ENCODE results near the gene SMARCD1.
A peak's percentile ranks its signal among the peaks of the same experiment; 100 is the strongest.

The SMARCD1 gene

DNA sequence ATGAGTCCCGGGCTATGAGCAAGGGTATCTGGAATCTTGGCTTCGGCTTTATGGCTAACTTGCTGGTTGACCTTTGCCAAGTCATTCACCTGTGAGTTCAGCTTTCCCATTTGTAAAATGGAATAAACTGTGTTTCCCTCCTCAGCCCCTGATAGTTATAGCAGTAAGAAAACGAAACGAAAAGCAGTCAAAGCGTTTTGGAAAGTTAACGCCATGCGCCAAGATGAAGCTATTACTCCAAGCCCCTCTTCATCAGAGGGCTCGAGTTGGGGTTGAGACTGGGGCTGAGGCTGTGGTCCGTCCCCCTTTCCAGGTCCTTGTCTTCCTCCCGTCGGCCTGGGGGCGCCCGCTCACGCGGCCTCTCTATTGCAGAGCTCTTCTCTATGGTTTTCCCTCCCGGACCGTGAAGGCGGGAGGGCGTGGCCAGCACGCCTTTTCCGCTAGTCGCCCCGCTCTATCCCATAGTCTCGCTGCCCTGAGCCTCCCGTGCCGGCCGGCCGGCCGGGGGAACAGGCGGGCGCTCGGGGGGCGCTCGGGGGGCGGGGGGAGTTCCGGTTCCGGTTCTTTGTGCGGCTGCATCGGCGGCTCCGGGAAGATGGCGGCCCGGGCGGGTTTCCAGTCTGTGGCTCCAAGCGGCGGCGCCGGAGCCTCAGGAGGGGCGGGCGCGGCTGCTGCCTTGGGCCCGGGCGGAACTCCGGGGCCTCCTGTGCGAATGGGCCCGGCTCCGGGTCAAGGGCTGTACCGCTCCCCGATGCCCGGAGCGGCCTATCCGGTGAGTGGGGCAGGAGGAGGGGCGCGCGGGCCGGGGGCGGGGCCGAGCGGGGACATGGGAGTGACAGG, at the start of gene SMARCD1:
TSS of gene SMARCD1 (plus strand) at position 568 of the 840 bp plus-strand sequence. CDS start at position 596, 28 bp downstream.
- peak; percentile 83 to 86 for DNase-seq (ENCODE audit: extremely low read depth in 1 of 2, low read depth in 1 of 2)

- DNase-seq (ENCODE audit: extremely low read depth in 1 of 2, low read depth in 1 of 2), result no peak
These were observed 46.8 kb upstream of the SMARCD1 start for GRCh38 chr12:50038336-50038735.

- peak; percentile 68 to 80 for DNase-seq (ENCODE audit: extremely low read depth in 1 of 2, low read depth in 1 of 2)
These were observed 45.8 kb upstream of the SMARCD1 start for GRCh38 chr12:50039151-50039835.

- no peak for DNase-seq (ENCODE audit: extremely low read depth in 1 of 2, low read depth in 1 of 2)
These were observed 44.5 kb upstream of the SMARCD1 start for GRCh38 chr12:50040657-50041056.

DNA sequence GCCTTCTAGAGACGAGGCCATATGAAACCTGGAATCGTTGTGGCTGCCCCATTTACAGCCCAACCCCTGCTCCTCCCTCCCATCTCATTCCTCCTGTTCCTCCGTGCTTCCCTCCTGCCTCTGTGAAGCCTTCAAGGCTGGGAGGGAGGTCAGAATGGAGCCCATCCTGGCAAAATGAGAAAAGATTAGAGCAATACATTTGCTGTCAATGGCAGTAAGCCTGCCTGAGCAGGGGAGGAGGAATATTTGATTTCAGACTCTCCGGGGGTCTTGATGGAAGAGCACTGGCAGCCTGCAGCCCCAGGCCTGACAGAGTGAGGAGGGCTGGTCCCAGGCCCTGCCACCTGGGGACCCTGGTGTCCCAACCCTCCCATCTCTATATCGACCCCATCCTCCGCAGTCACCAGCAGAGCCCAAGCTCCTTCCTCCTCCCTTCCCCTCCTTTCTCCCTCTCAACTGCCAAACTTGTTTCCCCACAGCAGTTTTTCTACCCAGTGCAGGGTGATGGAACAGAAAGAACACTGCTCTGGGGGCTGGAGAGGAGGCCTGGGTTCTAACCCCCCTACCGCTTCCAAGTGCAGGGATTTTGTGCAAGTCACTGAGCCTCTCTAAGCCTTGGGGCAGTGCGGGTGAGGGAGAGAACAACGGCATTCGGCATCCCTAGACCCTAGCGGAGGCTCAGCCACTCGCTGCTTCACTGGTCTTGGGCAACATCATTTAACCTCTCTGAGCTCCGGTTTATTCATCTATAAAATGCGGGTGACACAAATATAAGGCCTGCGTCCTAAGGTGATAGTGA, 43.9 kb upstream of the SMARCD1 start:
- DNase-seq (ENCODE audit: extremely low read depth in 1 of 2, low read depth in 1 of 2), result no peak

DNA sequence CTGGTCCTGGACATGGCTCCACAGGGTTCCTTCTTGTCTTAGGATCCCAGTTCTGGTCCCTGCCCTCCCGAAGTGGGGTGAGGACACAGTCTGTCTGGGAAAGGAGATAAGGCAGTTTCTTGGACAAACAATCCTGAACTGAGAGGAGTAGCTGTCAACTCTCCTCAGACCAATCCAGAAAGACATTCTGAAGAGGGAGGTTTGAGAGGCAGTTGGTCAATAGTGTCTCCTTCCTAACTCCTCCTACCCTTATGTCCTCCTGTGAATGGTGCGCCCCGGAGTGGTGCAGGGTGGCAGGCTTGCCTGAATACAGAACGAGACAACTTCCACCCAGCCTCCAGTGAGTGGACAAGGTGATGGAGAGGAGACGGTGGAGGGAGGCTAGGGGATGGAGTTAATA, 43.2 kb upstream of the SMARCD1 start:
- DNase-seq (ENCODE audit: extremely low read depth in 1 of 2, low read depth in 1 of 2), result no peak

GRCh38 chr12:50042693-50043092, 42.4 kb upstream of the SMARCD1 start:
- peak in 1 of 2 donors; percentile 34 for DNase-seq (ENCODE audit: extremely low read depth in 1 of 2, low read depth in 1 of 2)

GRCh38 chr12:50043308-50043707, 41.8 kb upstream of the SMARCD1 start:
- no peak for DNase-seq (ENCODE audit: extremely low read depth in 1 of 2, low read depth in 1 of 2)

- no peak for DNase-seq (ENCODE audit: extremely low read depth in 1 of 2, low read depth in 1 of 2)
These were observed 41.3 kb upstream of the SMARCD1 start for GRCh38 chr12:50043854-50044253.

GRCh38 chr12:50047693-50048250, 37.4 kb upstream of the SMARCD1 start:
- DNase-seq (ENCODE audit: extremely low read depth in 1 of 2, low read depth in 1 of 2), result no peak

DNA sequence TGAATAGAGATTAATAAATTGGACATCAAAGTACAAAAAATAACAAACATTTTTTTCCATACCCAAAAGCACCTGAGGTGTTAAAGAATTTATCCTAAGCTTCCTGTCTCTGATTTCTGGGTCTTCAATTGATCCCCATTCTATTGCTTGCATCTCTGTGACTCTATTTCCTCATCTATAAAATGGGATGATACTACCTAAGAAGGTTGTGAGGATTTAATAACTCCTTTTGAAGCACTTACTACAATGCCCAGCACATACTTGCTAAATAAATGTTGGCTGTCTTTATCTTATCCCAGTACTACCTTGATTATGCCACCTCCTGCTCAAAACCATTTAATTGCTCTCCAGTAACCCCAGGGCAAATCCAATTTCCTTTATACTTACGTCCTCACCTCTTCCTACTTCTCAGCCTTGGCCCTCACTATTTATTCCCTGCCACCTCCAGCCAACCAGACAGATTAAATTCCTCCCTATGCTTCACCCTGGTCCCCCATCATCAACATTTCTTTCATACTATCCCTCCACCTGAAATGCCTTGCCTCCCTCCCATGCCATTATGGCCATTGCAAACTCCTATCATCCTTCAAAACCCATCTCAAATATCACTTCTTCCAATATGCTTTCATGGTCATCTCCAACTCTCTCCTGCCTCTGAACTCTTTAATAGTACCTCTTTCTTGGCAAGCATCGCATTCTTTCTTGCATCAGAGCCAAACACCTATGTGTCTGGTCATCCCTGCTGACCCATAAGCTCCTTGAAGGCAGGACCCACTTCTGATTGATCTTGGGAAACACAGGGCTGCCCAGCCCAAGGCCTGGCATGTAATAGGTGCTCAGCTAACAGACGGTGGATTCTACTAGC, 35.7 kb upstream of the SMARCD1 start:
- no peak for DNase-seq (ENCODE audit: extremely low read depth in 1 of 2, low read depth in 1 of 2)

DNA sequence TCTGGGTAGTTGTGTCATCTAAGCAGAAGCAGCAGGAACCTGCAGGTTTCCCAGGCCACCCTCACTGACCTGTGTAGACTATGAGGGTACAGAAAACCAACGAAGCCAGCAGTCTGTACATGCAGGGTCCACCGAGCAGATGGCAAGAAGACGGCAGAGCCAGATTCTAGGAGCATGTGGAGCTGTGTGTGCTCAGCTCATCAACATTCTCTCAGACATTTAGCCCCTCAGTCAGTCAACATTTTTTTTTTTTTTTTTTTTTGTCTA, 35.1 kb upstream of the SMARCD1 start:
- DNase-seq (ENCODE audit: extremely low read depth in 1 of 2, low read depth in 1 of 2), result no peak

DNA sequence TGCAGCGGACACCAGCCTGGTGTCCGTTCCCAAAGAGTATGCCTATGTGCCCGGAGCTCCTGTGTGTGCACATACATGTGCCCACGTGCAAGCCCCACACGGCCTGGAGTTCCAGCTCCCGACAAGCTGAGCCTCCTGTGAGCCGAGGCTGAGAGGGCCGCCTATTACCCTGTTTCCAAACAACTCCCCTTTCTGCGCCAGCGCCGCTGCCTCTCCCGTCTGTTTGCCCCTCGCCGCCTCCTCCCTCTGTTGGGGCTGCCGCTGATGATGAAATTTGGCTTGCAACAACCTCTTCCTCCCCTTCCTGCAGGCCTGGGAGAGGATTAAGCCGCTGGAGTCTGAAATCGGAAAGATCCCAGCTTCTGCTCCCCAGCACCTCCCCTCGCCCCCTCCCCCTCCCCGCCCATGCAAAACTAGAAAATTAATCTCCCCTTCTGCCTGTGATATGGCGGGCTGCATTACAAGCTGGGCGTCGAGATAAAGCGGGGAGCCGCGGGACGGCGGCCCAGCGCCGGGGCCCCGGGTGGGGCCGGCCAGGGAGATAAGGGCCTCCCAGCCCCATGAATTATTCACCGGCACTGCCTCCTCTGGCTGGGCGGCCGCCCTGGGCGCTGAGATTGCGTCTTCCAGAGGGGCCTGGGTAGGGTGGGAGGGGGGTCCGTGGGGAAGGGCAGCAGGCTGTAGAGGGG, 34.6 kb upstream of the SMARCD1 start:
- DNase-seq (ENCODE audit: extremely low read depth in 1 of 2, low read depth in 1 of 2), result no peak

GRCh38 chr12:50051101-50051806, 33.9 kb upstream of the SMARCD1 start:
- DNase-seq (ENCODE audit: extremely low read depth in 1 of 2, low read depth in 1 of 2), result no peak

- no peak for DNase-seq (ENCODE audit: extremely low read depth in 1 of 2, low read depth in 1 of 2)
These were observed 32.6 kb upstream of the SMARCD1 start for GRCh38 chr12:50052544-50052943.

GRCh38 chr12:50052964-50053363, 32.2 kb upstream of the SMARCD1 start:
- no peak for DNase-seq (ENCODE audit: extremely low read depth in 1 of 2, low read depth in 1 of 2)

DNA sequence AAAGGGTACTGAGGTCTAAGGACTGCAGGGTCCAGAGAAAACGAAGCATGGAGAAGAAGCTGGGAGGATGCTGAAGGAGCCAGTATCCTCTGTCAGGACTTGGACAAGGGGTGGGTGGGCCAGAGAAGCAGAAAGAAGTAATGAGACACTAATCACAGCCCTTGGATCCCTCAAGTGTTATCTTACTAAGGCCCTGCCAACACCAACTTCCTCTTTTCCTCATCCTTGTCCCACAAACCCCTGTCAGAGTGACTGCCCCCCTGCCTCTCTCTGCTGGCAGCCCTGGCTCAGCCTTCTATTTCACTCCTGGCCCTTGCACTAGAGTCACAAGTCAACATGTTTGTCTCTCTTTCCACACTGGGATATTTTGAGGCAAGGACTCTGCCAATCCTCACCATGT, 31.6 kb upstream of the SMARCD1 start:
- DNase-seq (ENCODE audit: extremely low read depth in 1 of 2, low read depth in 1 of 2), result no peak

DNA sequence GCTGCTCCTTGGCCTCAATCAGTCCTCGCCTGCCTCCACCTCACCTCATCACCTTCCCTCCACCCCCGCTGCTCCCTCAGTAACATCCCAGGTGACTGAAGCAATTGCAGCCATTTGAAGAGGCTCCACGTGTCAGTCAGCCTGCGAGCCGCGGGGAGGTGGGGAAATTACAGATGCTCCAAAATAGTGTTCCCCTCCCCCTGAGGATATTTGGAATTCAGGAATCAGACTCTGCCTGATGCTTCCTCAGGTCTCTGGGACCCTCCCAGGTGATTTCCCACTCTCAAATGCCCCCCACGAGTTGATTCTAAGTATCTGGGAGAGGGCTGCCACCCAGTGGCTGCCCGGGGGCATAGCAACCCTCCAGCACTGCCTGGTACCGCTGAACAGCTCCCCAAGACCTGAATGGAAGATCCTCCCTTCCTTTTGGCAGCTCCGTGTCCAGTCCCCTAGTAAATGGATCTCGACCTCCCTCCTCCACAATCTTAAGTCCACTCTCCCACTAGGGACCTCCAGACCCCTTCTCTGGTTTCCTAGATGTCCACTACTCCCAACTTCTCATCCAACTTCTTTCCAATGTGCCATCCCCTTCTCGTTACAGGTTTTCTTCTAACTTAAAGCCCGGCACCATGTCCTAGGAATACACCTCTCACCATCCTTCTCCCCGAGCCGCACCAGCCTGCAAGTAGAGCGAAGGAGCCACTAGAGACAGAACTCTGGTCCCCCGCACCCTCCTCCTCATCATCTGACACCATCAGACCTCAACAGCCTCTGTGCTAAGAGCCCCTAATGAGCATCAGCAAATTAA, 29.1 kb upstream of the SMARCD1 start:
- peak in 1 of 2 donors; percentile 23 for DNase-seq (ENCODE audit: extremely low read depth in 1 of 2, low read depth in 1 of 2)
